NCI-H146 treated with DMSO at 0.1 percent for 48 hours (cell line): ENCODE data around the gene WBP1L.
A peak's percentile ranks its signal among the peaks of the same experiment; 100 is the strongest.
"Not testable (repeated sequence)": the region's sequence is repeated elsewhere in the genome, so short reads cannot be mapped to it uniquely, and the experiment has no call there.

Experiments
- DNase-seq: peaks from one replicate; lab custom pipeline; 2025; ENCODE audit not compliant: unreplicated experiment; lab: John Stamatoyannopoulos, UW

WBP1L gene

GRCh38 chr10:102743588-102744373 lies at the start of gene WBP1L:
Gene WBP1L (plus strand): TSS chr10:102743948. CDS start chr10:102744054, 106 bp downstream.
- DNase-seq = peak; percentile 99

GRCh38 chr10:102695401-102695800 lies 48.3 kb upstream of the WBP1L start:
- not testable (repeated sequence) for DNase-seq

DNA sequence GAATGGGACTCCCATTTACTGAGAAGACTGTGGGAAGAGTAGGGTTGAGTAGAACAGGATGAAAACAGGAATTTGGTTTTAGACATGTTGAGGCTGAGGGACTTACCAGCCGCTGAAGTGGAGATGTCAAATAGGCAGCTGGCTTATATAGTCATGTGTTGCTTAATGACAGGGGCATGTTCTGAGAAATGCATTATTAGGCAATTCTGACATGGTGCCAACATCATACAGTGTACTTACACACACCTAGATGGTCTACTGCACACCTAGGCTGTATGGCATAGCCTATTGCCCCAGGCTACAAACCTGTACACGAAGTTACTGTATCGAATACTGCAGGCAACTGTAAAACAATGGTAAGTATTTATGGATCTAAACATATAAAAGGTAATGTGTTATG lies 47.0 kb upstream of the WBP1L start:
- no peak for DNase-seq

GRCh38 chr10:102698894-102699293 lies 44.9 kb upstream of the WBP1L start:
- no peak for DNase-seq

DNA sequence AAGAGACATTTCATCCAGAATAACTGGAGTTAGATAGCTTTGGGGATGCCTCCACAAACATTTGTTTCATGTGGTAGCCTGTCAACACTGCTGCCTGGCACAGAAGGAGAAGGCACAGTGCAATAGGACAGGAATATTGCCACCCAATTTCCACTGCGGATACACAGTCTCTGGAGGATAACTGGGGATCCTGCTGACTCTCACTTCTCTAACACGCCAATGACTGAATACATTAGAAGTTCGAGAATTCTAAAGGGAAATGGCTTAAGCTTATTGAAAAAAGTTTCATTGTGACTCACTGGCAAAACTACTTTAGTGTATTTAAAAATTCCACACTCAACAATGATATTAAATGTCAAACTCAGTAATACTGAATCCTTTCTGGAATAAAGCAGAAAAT lies 42.5 kb upstream of the WBP1L start:
- no peak for DNase-seq

GRCh38 chr10:102701796-102702195 lies 42.0 kb upstream of the WBP1L start:
- no peak for DNase-seq

GRCh38 chr10:102702742-102703141 lies 41.0 kb upstream of the WBP1L start:
- DNase-seq = no peak

DNA sequence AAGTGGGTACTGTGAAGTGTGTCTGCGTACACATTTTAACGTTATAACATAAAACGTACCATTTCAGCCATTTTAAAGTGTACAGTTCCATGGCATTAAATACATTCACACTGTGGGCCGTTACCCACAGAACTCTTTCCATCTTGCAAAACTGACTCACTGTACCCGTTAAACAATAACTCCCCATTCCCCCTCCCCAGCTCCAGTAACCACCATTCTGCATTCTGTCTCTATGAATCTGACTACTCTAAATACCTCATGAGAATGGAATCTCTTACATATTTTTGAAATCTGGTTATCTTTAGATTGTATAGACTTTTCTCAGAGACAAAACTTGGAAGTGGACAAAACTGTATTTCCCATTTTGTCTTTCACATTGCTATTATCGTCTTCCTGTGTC lies 38.8 kb upstream of the WBP1L start:
- DNase-seq = no peak

GRCh38 chr10:102705531-102705930 lies 38.2 kb upstream of the WBP1L start:
- DNase-seq = no peak

DNA sequence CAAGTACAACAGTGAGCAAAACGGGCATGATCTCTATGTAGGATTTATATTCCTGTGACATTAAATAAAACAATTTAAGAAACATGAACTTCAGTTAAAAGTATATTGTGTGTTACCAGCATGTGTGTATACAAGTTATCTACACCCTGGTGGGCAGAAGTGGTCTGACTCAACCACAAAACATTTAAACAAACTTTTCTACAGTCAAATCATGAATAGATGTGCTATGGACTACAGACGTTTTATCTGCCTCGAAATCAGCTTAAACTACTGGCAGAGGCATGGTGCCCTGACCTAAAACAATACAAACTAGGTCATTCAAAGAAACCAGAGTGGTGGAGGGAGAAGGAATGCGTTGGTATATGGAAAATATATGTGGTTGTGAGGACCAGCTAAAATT lies 33.1 kb upstream of the WBP1L start:
- DNase-seq = no peak

DNA sequence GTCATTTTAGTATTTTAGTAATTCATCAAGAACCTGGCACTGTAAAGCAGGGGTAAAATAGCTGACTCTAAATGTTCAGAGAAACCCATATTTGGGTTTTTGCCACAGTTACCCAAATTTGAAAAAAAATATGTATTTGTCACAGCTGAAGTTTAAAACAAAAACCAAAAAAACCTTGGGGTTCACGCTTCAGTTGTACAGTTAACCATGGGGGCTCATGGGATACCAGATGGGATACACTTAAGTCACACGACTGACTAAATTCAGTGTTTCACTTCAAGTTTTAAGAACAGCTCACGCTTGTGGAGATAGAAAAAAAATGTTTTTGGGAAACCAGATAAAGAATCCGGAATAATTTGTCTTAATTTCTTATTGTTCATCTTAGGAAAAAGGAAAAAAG lies 31.7 kb upstream of the WBP1L start:
- DNase-seq = no peak

GRCh38 chr10:102712843-102713538 lies 30.8 kb upstream of the WBP1L start:
- DNase-seq = no peak

- no peak for DNase-seq
Observed at GRCh38 chr10:102713539-102713813, 30.3 kb upstream of the WBP1L start.

- peak; percentile 95 for DNase-seq
Observed at GRCh38 chr10:102713814-102714620, 29.7 kb upstream of the WBP1L start, which contains the start of gene ARL3. Gene ARL3 (minus strand): TSS chr10:102714397. CDS start chr10:102714275, 122 bp downstream.

DNA sequence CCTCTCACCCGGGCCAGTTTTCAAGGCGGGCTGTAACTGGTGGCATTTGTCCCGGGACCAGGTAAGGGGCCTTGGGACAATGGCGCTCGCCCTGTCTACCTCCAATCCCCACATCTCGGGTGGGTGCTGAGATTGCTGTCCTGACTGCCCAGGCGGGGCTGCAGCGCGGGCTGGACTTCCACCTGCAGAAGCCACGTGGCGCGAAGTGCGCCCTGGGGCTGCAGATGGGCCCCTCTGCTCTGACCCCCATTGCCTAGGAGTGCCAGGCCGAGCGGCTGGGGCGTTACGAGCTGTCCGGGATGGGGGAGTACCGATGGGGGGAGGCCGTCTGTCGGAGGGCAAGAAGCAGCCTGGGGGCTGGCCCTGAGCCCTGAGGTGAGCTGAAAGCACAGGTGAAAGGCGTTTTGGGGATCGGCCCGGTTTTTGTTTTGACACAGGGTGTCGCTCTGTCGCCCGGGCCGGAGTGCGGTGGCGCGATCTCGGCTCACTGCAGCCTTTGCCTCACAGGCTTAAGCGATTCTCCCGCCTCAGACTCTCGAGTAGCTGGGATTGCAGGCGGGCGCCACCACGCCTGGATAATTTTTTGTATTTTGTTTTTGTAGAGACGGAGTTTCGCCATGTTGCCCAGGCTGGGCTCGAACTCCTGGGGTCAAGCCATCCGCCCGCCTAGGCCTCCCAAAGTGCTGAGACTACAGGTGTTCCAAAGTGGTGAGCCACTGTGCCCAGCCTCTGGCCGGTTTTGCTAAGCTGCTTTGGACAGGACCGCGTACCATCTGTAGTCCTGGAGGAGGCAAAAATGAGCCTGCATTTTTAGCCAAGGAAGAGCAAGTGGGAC lies 28.9 kb upstream of the WBP1L start, which contains the start of gene SFXN2:
Gene SFXN2 (plus strand): TSS at position 16 of the 835 bp plus-strand sequence. CDS start 12,001 bp downstream, outside the sequence.
- no peak for DNase-seq

DNA sequence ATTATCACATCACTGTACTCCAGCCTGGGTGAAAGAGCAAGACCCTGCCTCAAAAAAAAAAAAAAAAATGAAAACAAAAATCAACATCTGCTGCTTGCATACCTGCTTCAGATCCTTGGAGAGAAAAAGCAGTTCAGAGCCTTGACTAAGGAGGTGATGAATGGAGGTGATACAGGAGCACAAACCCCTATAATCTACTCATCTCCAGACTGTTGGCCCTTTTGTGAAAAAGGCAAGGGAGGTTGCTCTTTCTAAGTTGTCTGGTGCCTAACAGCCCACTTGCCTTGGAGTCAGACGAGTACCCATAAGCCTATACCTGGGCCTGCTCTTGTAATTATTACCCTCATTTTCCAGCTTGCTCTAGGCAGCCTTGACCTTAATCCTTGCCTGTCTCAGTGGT lies 27.9 kb upstream of the WBP1L start:
- DNase-seq = no peak

DNA sequence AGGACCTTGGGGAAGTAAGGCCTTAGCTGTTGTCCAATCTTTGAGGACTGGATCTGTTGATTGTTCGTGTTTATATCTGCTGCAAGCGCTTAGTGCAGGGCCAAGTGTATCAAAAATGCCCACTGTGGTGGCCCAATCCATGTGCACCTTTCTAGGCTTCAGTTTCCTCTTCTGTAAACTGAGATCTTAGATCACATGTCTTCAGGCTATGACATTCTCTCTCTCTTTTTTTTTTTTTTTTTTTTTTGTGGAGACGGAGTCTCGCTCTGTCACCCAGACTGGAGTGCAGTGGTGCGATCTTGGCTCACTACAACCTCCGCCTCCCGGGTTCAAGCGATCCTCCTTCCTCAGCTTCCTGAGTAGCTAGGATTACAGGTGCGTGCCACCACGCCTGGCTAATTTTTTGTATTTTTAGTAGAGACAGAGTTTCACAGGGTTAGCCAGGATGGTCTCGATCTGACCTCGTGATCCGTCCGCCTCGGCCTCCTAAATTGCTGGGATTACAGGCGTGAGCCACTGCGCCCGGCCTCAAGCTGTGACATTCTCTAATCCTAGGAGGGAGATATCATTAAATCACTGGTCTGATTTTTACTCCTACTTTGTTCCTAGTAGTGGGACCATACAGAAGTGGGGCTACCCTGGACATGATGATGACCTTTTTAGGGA lies 26.7 kb upstream of the WBP1L start:
- not testable (repeated sequence) for DNase-seq

DNA sequence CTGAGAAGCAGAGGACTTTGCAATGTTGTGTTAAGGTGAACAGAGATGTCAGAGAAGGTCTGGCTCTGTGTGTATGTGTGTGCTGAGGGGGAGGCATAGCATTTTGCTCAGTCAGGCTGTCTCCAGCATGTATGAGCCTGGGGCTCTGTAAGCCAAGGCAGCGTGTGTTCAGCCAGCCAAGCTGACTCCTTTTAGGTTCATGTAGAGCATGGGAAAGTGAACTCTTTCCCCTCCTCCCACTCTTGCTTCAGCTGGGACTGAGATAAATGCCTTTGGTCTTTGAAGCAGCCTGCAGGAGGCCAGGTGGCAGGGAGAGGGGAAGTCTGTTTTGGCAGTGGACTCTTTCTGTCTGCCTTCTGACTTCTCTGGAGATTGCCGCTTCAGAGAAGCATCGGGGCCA lies 25.5 kb upstream of the WBP1L start:
- DNase-seq = no peak

- DNase-seq = no peak
Observed at GRCh38 chr10:102720337-102720736, 23.4 kb upstream of the WBP1L start.

DNA sequence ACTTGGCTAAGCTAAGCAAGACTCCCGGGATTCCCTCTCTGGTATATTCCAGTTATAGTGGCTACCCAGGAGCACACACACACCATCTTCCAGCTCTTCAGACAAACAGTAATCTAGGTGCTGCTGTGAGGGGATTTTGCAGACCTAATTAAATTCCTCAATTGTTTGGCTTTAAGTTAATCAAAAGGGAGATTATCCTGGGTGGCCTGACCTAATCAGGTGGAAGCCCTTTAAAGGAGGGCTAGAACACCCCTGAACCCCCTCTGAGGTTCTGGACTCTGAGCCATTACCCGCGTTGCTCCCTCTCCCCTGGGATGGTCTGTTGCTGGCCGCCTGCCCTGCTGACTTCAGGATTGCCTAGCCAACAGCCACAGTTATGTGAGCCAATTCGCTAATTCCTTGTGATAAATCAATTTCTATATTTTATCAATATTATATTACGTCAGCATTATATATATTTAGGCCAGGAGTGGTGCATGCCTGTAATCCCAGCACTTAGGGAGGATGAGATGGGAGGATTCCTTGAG lies 22.9 kb upstream of the WBP1L start:
- DNase-seq = no peak
